Gastrocnemius medialis (tissue), 4 donors: ENCODE measurements around the gene PARD3B.

Experiments
- POLR2A ChIP-seq, 2 donors: fragments of 450-650 bp; IDR thresholded peaks; one replicate each; pipeline ENCODE4 v1.6.1; 2017; ENCODE audit warnings: antibody characterized with exemption in 2 of 2, mild to moderate bottlenecking in 2 of 2, moderate library complexity in 2 of 2
- TF ChIP-seq, protein P1 (sequence below), 5 experiments: fragments of 450-650 bp in 3 of 5; fragments of 200-600 bp in 2 of 5; sonication (generic) in 2 of 5; IDR thresholded peaks in 4 of 5; conservative IDR thresholded peaks in 1 of 5; 1 replicate in 4 of 5; 2 replicates in 1 of 5; pipeline ENCODE4 v1.5.1; 2016 to 2019; ENCODE audit warnings: antibody characterized with exemption in 5 of 5, mild to moderate bottlenecking in 3 of 5, moderate library complexity in 3 of 5

DNA sequence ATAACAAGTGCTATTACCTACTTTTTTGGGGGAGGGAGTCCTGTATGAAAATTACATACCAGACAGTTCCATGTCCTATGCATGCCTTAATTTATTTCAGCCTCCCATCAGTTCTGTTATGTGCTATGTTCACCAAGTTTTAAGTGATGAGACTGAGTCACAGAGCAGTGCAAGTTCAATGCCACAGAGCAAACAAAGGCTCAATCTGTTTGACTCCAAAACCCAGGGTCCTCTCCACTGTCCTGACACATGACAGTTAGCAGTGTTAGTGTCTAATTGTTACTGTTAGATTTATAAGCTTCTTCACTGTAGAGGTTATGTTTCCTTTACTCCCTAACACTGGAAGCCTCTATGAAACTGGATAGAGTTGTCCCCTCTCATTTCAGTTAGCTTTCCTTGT is 498.0 kb downstream of the PARD3B start:
- TF ChIP-seq, protein P1, sequence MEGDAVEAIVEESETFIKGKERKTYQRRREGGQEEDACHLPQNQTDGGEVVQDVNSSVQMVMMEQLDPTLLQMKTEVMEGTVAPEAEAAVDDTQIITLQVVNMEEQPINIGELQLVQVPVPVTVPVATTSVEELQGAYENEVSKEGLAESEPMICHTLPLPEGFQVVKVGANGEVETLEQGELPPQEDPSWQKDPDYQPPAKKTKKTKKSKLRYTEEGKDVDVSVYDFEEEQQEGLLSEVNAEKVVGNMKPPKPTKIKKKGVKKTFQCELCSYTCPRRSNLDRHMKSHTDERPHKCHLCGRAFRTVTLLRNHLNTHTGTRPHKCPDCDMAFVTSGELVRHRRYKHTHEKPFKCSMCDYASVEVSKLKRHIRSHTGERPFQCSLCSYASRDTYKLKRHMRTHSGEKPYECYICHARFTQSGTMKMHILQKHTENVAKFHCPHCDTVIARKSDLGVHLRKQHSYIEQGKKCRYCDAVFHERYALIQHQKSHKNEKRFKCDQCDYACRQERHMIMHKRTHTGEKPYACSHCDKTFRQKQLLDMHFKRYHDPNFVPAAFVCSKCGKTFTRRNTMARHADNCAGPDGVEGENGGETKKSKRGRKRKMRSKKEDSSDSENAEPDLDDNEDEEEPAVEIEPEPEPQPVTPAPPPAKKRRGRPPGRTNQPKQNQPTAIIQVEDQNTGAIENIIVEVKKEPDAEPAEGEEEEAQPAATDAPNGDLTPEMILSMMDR (IDR thresholded peaks at IDR 0.05 in 4 of 5, conservative IDR thresholded peaks at IDR 0.05 in 1 of 5): no peak
- TF ChIP-seq POLR2A (IDR thresholded peaks at IDR 0.05): no peak
